Naive thymus-derived CD4-positive, alpha-beta T cell (primary cell): ENCODE measurements around the gene EOLA1. TPM values are rescaled to one million over a fixed set of nuclear protein-coding genes. Genes with fewer than 3 reads are reported as not detected.
"Not testable (repeated sequence)": the region's sequence is repeated elsewhere in the genome, so short reads cannot be mapped to it uniquely, and the experiment has no call there.

Source experiments
- ATAC-seq: fragments of 150-1000 bp; cut with Tn5 transposase; 2 replicates; pipeline ENCODE4 v1.10.0; 2021; ENCODE audit warnings: mild to moderate bottlenecking, moderate library complexity
- CTCF ChIA-PET: fragments of 350-600 bp; sonication (Branson Sonifier 250); formaldehyde crosslinking; loops from one replicate; lab custom pipeline; 2021; ENCODE audit warnings: antibody characterized with exemption; lab: Charles Lee
- POLR2A ChIA-PET: fragments of 350-600 bp; sonication (Branson Sonifier 250); formaldehyde crosslinking; loops from one replicate; lab custom pipeline; 2021; ENCODE audit warnings: antibody characterized with exemption, inconsistent platforms; lab: Charles Lee
- DNase-seq, 9 donors: peaks; one replicate each; pipeline versions ENCODE4 v3.0.0 to v3.0.0-alpha.2; 2020 to 2022; ENCODE audit warnings: mixed read lengths in 1 of 9
- H3K27ac ChIP-seq: one replicate; pipeline ENCODE4 v1.7.0; 2013; ENCODE audit warnings: mild to moderate bottlenecking, low read depth, low read length, moderate library complexity
- H3K27me3 ChIP-seq, 2 donors: one replicate each; pipeline ENCODE4 v1.7.0; 2013; ENCODE audit warnings: low read length in 2 of 2, mild to moderate bottlenecking in 2 of 2, moderate library complexity in 2 of 2; ENCODE audit not compliant: control insufficient read depth in 2 of 2, insufficient read depth in 2 of 2
- H3K36me3 ChIP-seq, 3 experiments: 1 replicate in 2 of 3; 2 replicates in 1 of 3; pipeline ENCODE4 v1.7.0; 2013; ENCODE audit warnings: low read length in 3 of 3, mild to moderate bottlenecking in 3 of 3, moderate library complexity in 1 of 3; ENCODE audit not compliant: insufficient read depth in 3 of 3, control insufficient read depth in 2 of 3
- H3K4me1 ChIP-seq, 2 donors: one replicate each; pipeline ENCODE4 v1.7.0; 2013; ENCODE audit warnings: low read length in 2 of 2, mild to moderate bottlenecking in 2 of 2, moderate library complexity in 1 of 2; ENCODE audit not compliant: control insufficient read depth in 2 of 2, insufficient read depth in 2 of 2
- H3K4me3 ChIP-seq: 2 replicates; pipeline ENCODE4 v1.7.0; 2013; ENCODE audit warnings: mild to moderate bottlenecking, low read length
- H3K9me3 ChIP-seq, 3 experiments: 1 replicate in 2 of 3; 2 replicates in 1 of 3; pipeline ENCODE4 v1.7.0; 2013; ENCODE audit warnings: low read length in 3 of 3; ENCODE audit not compliant: control insufficient read depth in 2 of 3
- H3K27ac Mint-ChIP-seq, 9 donors: one replicate each; pipeline ENCODE4 v1.8.0; 2020 to 2022; ENCODE audit warnings: mixed read lengths in 9 of 9, mild to moderate bottlenecking in 8 of 9, moderate library complexity in 5 of 9, inconsistent platforms in 2 of 9
- H3K27me3 Mint-ChIP-seq, 5 donors: one replicate each; pipeline ENCODE4 v1.8.0; 2021 to 2022; ENCODE audit warnings: mixed read lengths in 5 of 5, mild to moderate bottlenecking in 1 of 5
- H3K36me3 Mint-ChIP-seq, 5 donors: one replicate each; pipeline ENCODE4 v1.8.0; 2020 to 2022; ENCODE audit warnings: mixed read lengths in 5 of 5, mild to moderate bottlenecking in 3 of 5, inconsistent platforms in 1 of 5
- H3K4me1 Mint-ChIP-seq, 7 donors: one replicate each; pipeline ENCODE4 v1.8.0; 2020 to 2022; ENCODE audit warnings: mixed read lengths in 7 of 7, mild to moderate bottlenecking in 3 of 7, inconsistent platforms in 1 of 7
- H3K4me3 Mint-ChIP-seq, 10 donors: one replicate each; pipeline ENCODE4 v1.8.0; 2020 to 2022; ENCODE audit warnings: mild to moderate bottlenecking in 10 of 10, mixed read lengths in 10 of 10, moderate library complexity in 6 of 10, inconsistent platforms in 2 of 10
- H3K9me3 Mint-ChIP-seq, 11 donors: one replicate each; pipeline ENCODE4 v1.8.0; 2020 to 2022; ENCODE audit warnings: mixed read lengths in 11 of 11, mild to moderate bottlenecking in 4 of 11, inconsistent platforms in 1 of 11, moderate library complexity in 1 of 11
- intact Hi-C, 2 donors: fragments of 100-400 bp; cut with micrococcal nuclease; formaldehyde crosslinking; loops; one replicate each; pipeline ENCODE4 v1.15.1; 2023
- polyA plus RNA-seq, 2 donors: library from polyadenylated mRNA; unstranded; fragments of 300-500 nt; fragmentation: Illumina TruSeq; gene quantifications; one replicate each; pipeline ENCODE4 v1.2.3, GENCODE V29; 2021
- total RNA-seq, 6 experiments: library from RNA in 5 of 6; stranded (reverse) in 5 of 6; gene quantifications; 1 replicate in 5 of 6; 2 replicates in 1 of 6; pipeline ENCODE4 v1.2.3 and lab custom pipeline; 2021 to 2026

The EOLA1 gene
- total and polyA plus RNA-seq, 7 experiments from 2014 or later: 22.2 to 68.1 (median 30.1) TPM

DNA sequence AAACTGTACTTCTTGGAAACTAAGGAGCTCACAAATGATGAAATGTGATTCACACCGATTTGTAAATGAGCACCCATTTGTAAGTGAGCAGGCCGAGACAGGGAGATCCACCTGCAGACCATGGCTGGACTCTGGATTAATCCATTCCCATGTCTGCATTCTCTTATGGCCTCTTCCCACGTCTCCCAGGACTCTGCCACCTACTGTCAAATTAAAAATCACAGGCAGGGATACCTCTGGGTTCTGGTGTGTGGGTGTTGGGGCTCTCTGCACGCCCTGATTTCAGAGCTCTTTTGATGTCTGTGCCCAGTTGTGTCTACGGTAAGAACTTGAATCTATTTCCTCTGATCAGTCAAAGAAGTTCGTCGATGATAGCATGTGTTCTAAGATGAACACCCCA is 50.2 kb downstream of the EOLA1 start:
- DNase-seq: not testable (repeated sequence)

DNA sequence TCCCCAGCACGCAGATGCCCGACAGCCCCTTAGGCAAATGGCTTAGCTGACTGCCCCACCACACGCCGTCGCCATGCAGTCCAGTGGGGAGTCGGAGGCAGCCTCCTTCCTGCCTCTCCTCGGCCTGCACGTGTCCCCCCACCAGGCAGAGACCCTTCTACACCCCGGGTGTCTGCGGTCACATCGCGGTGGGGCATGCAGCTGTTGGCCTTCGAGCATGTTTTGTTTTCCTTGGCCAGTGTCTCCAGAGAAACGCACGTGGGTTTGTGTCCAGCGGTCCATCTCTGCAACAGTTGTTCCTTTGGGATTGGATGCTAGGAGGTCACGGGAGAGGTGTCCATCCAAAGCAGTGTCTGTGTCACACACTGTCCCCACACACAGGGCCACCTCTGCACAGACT is 54.4 kb downstream of the EOLA1 start, which contains the start of gene HSFX2:
Gene HSFX2, minus strand, starts transcription at position 101 of the 400 bp plus-strand sequence. CDS start 614 bp downstream, outside the sequence.
- not testable (repeated sequence) for H3K4me3 Mint-ChIP-seq

More for the DNA sequence above, 50.2 kb downstream of the EOLA1 start:
- H3K4me1 Mint-ChIP-seq, H3K27me3 ChIP-seq, intact Hi-C loops, H3K4me3 Mint-ChIP-seq, H3K27me3 Mint-ChIP-seq, H3K36me3 Mint-ChIP-seq, POLR2A ChIA-PET, H3K4me3 ChIP-seq, H3K9me3 ChIP-seq, CTCF ChIA-PET, ATAC-seq, H3K36me3 ChIP-seq, H3K4me1 ChIP-seq, H3K9me3 Mint-ChIP-seq, H3K27ac ChIP-seq, H3K27ac Mint-ChIP-seq: not testable (repeated sequence)

DNA sequence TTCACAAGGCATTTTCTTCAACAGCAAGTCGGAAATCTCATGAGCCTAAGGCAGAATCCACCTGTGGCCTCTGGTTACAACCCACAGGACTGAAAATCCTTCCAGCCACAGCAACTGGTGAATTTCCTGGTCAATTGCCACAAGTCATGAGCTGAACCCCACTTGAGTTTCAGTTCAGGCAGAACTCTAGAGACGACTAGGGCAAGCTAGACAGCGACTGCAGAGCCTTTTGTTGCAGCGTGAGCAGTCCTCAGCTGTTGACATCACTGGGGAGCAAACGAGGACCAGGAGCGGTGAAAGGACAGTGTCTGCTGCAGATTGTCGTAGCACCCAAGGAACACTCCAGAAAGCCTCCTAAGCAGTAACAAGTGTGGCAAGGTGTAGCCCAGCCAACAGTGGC is 55.1 kb downstream of the EOLA1 start:
- H3K36me3 Mint-ChIP-seq, H3K9me3 ChIP-seq, H3K9me3 Mint-ChIP-seq, H3K27me3 Mint-ChIP-seq, H3K4me1 ChIP-seq, H3K27ac ChIP-seq, H3K4me3 ChIP-seq, CTCF ChIA-PET, H3K4me1 Mint-ChIP-seq, H3K4me3 Mint-ChIP-seq, H3K27ac Mint-ChIP-seq, H3K27me3 ChIP-seq, H3K36me3 ChIP-seq, POLR2A ChIA-PET, DNase-seq, intact Hi-C loops, ATAC-seq: not testable (repeated sequence)

More for the DNA sequence above, 54.4 kb downstream of the EOLA1 start, which contains the start of gene HSFX2:
- H3K9me3 ChIP-seq, H3K4me1 ChIP-seq, H3K27me3 Mint-ChIP-seq, DNase-seq, H3K4me3 ChIP-seq, H3K27ac ChIP-seq, H3K27ac Mint-ChIP-seq, H3K36me3 Mint-ChIP-seq, H3K9me3 Mint-ChIP-seq, H3K4me1 Mint-ChIP-seq, H3K27me3 ChIP-seq, ATAC-seq, CTCF ChIA-PET, H3K36me3 ChIP-seq, POLR2A ChIA-PET, intact Hi-C loops: not testable (repeated sequence)

Other genes with a start within 250 kb of the EOLA1 start
- 100 to 1,000 TPM in 4 of 5 experiments, 10 to 100 TPM in 1; 73.1 to 317 (median 133) TPM for gene IDS, start 35.7 kb upstream of the EOLA1 start, total RNA-seq
- gene IDS, start 35.7 kb upstream of the EOLA1 start, polyA plus RNA-seq: 10 to 100 TPM; 75.0 to 86.7 TPM
- not detected for gene HSFX3, start 8.9 kb downstream of the EOLA1 start, total RNA-seq
- gene HSFX3, start 8.9 kb downstream of the EOLA1 start, polyA plus RNA-seq: not detected
- not detected for gene MAGEA9B, start 46.4 kb downstream of the EOLA1 start, total RNA-seq
- gene MAGEA9B, start 46.4 kb downstream of the EOLA1 start, polyA plus RNA-seq: not detected
- gene HSFX2, start 54.3 kb downstream of the EOLA1 start, total RNA-seq: under 1 TPM in 1 of 5 experiments, not detected in 4; 0.82 TPM
- gene HSFX2, start 54.3 kb downstream of the EOLA1 start, polyA plus RNA-seq: not detected
- 10 to 100 TPM; 11.9 to 23.4 (median 19.9) TPM for gene TMEM185A, start 90.8 kb downstream of the EOLA1 start, total RNA-seq
- 10 to 100 TPM; 16.7 to 23.8 TPM for gene TMEM185A, start 90.8 kb downstream of the EOLA1 start, polyA plus RNA-seq
- not detected for gene MAGEA11, start 171.0 kb downstream of the EOLA1 start, total RNA-seq
- gene MAGEA11, start 171.0 kb downstream of the EOLA1 start, polyA plus RNA-seq: not detected
- 1 to 10 TPM in 3 of 5 experiments, under 1 TPM in 2; 0.47 to 2.8 (median 1.2) TPM for gene HSFX1, start 233.1 kb downstream of the EOLA1 start, total RNA-seq
- under 1 TPM in 1 of 2 donors, not detected in 1; 0.52 TPM for gene HSFX1, start 233.1 kb downstream of the EOLA1 start, polyA plus RNA-seq
- not detected for gene MAGEA9, start 240.9 kb downstream of the EOLA1 start, total RNA-seq
- gene MAGEA9, start 240.9 kb downstream of the EOLA1 start, polyA plus RNA-seq: not detected